ENCODE measurements around the gene INHBB. TPM values are rescaled to one million over a fixed set of nuclear protein-coding genes. Genes with fewer than 3 reads are reported as not detected.

INHBB gene
- total RNA-seq, 2 donors from 2014 or later, result 35.9 to 83.7 TPM

DNA sequence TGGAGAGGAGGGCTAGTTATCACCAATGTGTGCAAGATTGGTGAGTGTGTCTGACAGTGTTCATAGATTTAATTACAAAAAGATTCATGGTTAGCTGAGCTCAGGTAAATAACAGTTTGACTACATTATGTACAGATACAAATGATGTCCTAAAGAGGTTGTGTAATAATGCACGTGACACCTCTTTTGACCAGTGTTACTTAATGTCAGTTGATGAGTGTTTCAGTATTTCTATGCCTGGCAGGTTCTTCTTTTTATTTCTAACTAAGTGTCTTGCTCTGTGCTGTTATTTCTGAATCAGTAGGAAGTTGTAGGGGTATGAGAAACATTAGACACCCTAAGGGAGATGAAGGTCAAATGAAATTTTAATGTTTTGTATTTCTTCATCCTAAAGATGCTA lies 7.9 kb upstream of the INHBB start:
- intact Hi-C loops (cut with DNase I), result no loop called here
- Histone ChIP-seq H3K4me1 (replicated peaks) (peaks cover 1% of the 10 kb centered on the region), H3K4me3 (no peak overlapping the region), H3K36me3 (no peaks in the 10 kb centered on the region), H3K9me3 (no peaks in the 10 kb centered on the region), H3K27ac (no peak overlapping the region), H3K27me3 (replicated peaks; ENCODE audit: insufficient read depth) (no peaks in the 10 kb centered on the region)
- no peak for TF ChIP-seq POLR2AphosphoS5 (IDR thresholded peaks at IDR 0.05)
- TF ChIP-seq, protein P1, sequence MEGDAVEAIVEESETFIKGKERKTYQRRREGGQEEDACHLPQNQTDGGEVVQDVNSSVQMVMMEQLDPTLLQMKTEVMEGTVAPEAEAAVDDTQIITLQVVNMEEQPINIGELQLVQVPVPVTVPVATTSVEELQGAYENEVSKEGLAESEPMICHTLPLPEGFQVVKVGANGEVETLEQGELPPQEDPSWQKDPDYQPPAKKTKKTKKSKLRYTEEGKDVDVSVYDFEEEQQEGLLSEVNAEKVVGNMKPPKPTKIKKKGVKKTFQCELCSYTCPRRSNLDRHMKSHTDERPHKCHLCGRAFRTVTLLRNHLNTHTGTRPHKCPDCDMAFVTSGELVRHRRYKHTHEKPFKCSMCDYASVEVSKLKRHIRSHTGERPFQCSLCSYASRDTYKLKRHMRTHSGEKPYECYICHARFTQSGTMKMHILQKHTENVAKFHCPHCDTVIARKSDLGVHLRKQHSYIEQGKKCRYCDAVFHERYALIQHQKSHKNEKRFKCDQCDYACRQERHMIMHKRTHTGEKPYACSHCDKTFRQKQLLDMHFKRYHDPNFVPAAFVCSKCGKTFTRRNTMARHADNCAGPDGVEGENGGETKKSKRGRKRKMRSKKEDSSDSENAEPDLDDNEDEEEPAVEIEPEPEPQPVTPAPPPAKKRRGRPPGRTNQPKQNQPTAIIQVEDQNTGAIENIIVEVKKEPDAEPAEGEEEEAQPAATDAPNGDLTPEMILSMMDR (IDR thresholded peaks at IDR 0.05), result no peak
- no peak for TF ChIP-seq POLR2A (IDR thresholded peaks at IDR 0.05)
- WGBS, result 73% methylated on average over 1 of the region's 1 CpG
- no peak for DNase-seq (ENCODE audit: low spot score)

DNA sequence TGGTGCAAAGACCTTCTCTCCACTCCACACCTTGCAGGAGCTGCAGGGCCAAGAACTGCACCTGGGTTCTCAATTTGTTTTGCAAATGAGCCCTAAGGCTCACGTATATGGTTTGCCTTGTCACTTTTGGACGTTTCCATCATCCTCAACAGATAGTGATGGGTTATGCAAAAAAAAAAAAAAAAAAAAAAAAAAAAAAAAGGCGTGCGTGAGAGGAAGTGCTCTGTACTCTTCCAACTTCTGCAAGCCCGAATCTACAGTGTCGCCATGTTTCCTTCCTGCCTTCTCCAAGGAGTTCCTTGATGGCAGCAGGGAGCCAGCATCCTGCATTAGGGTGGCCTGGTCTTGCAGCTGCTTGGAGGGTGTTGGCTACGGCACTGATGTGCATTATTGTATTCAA lies 4.0 kb upstream of the INHBB start:
- H3K4me3 ChIP-seq, result no peak overlapping the region
- H3K27ac ChIP-seq, result no peak overlapping the region
- no peaks in the 10 kb centered on the region for H3K9me3 ChIP-seq
- no peaks in the 10 kb centered on the region for H3K36me3 ChIP-seq
- H3K4me1 ChIP-seq (replicated peaks), result peaks cover 7% of the 10 kb centered on the region
- intact Hi-C loops (cut with DNase I), result loop anchor here (10.0 kb wide), 1 partner anchor 733 kb away; no protein-coding TSS in a partner anchor
- no peaks in the 10 kb centered on the region for H3K27me3 ChIP-seq (replicated peaks; ENCODE audit: insufficient read depth)
- TF ChIP-seq, protein P1 (IDR thresholded peaks at IDR 0.05), result no peak
- no peak for TF ChIP-seq POLR2AphosphoS5 (IDR thresholded peaks at IDR 0.05)
- no peak for TF ChIP-seq POLR2A (IDR thresholded peaks at IDR 0.05)
- 67% methylated on average over 7 of the region's 7 CpGs for WGBS
- no peak for DNase-seq (ENCODE audit: low spot score)

DNA sequence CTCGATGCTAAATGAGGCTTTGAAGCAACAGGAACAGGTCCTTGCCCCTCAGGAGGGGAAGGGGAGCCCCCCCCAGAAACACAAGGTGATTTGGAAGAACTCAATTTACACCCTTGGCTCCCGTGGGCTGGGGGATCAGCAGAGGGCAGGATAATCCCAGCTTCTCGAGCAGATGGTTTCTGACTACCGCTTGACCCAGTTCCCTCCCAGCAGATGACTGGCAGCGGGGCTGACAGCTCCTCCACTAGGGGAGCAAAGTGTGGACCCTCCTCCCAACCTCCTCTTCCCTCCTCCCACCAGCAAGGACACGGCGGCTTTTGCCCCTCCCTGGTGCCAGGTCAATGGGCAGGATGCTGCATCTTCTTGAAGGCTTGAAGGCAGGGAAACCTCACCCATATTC lies 3.5 kb upstream of the INHBB start:
- H3K9me3 ChIP-seq, result no peaks in the 10 kb centered on the region
- H3K4me3 ChIP-seq, result no peak overlapping the region
- DNase-seq (ENCODE audit: low spot score), result no peak
- H3K36me3 ChIP-seq, result no peaks in the 10 kb centered on the region
- no peak for TF ChIP-seq POLR2A (IDR thresholded peaks at IDR 0.05)
- TF ChIP-seq, protein P1 (IDR thresholded peaks at IDR 0.05), result no peak
- no peak for TF ChIP-seq POLR2AphosphoS5 (IDR thresholded peaks at IDR 0.05)
- intact Hi-C loops (cut with DNase I), result loop anchor here (10.0 kb wide), 1 partner anchor 732 kb away; no protein-coding TSS in a partner anchor
- no peaks in the 10 kb centered on the region for H3K27me3 ChIP-seq (replicated peaks; ENCODE audit: insufficient read depth)
- peaks cover 7% of the 10 kb centered on the region for H3K4me1 ChIP-seq (replicated peaks)
- whole genome bisulfite sequencing, result 62% methylated on average over 7 of the region's 7 CpGs
- H3K27ac ChIP-seq, result no peak overlapping the region

DNA sequence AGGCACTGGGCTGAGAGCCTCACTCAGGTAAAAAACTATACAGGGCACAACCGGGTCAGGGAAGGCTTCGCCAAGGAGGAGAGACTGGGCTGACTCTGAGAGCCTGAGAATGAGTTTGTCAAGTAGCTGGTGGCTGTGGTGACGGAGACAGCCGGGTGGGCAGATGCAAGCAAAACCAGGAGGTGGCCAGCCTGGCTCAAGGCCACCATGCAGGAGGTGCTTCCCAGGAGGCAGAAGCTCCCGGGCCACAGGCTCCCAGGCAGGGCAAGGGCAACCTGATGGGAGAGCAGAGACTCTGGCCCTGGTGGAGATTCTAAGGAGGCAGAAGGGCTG lies 2.9 kb upstream of the INHBB start:
- no peaks in the 10 kb centered on the region for H3K27me3 ChIP-seq (replicated peaks; ENCODE audit: insufficient read depth)
- no peak for DNase-seq (ENCODE audit: low spot score)
- no peaks in the 10 kb centered on the region for H3K36me3 ChIP-seq
- TF ChIP-seq, protein P1 (IDR thresholded peaks at IDR 0.05), result no peak
- TF ChIP-seq POLR2A (IDR thresholded peaks at IDR 0.05) (no peak), POLR2AphosphoS5 (IDR thresholded peaks at IDR 0.05) (no peak)
- H3K4me3 ChIP-seq, result no peak overlapping the region
- H3K27ac ChIP-seq, result peak overlapping the region; percentile 75 to 92
- intact Hi-C loops (cut with DNase I), result loop anchor here (1.0 to 10.0 kb wide), 2 partner anchors 337 to 732 kb away; no protein-coding TSS in a partner anchor
- WGBS, result 31% methylated on average over 5 of the region's 5 CpGs
- peaks cover 7% of the 10 kb centered on the region for H3K4me1 ChIP-seq (replicated peaks)
- no peaks in the 10 kb centered on the region for H3K9me3 ChIP-seq

DNA sequence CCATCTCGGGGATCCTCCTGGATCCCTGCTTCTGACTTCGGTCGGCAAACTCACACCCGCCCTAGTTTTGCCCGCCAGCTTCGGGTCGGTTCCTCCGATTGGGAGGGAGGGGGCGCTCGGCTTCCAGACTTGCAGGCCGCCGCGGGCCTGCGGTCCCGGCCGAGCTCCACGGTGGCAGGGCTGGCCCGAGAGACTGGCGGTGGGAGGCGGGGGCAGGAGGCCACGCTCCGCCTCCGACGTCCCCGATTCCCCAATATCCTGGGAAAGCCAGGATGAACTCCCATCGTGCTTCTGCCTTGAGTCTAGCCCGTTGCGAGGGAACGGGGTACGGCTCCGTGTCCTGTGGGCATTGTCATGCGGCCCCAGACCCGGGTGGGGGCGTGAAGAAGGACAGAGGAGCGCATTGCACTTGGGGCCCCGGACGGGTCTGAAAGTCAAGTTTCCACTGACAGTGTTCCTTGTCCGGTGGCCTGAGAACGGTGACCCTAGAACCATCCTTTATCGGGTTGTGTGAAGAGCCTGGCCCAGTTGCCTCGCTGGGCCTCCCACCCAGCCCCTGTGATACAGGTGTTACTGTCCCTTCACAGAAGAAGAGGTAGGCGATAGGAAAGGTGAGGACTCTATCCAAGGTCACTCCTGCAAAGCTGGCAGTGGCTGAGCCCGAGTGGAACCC lies 2.4 kb upstream of the INHBB start:
- TF ChIP-seq POLR2AphosphoS5 (IDR thresholded peaks at IDR 0.05), result peak; percentile 52
- no peak for TF ChIP-seq POLR2A (IDR thresholded peaks at IDR 0.05)
- TF ChIP-seq, protein P1 (IDR thresholded peaks at IDR 0.05), result peak; percentile 78 to 97 (median 86)
- WGBS, result 7% methylated on average over 43 of the region's 43 CpGs
- intact Hi-C loops (cut with DNase I), result loop anchor here (1.0 to 10.0 kb wide), 2 partner anchors 337 to 731 kb away; no protein-coding TSS in a partner anchor
- peak overlapping the region; percentile 75 to 92 for H3K27ac ChIP-seq
- H3K4me1 ChIP-seq (replicated peaks), result peaks cover 7% of the 10 kb centered on the region
- H3K9me3 ChIP-seq, result no peaks in the 10 kb centered on the region
- H3K27me3 ChIP-seq (replicated peaks; ENCODE audit: insufficient read depth), result no peaks in the 10 kb centered on the region
- peak; percentile 86 for DNase-seq (ENCODE audit: low spot score)
- peak overlapping the region in 1 of 2 donors; percentile 65 for H3K4me3 ChIP-seq
- no peaks in the 10 kb centered on the region for H3K36me3 ChIP-seq

All from prostate gland (tissue), 2 donors.